ENCODE measurements around the gene LIMS2.

- TF ChIP-seq CTCF (IDR thresholded peaks at IDR 0.05) (no peak), POLR2A (IDR thresholded peaks at IDR 0.05) (no peak), POLR2AphosphoS5 (IDR thresholded peaks at IDR 0.05) (no peak), EP300 (IDR thresholded peaks at IDR 0.05) (no peak)
These were observed 70.3 kb downstream of the LIMS2 start for GRCh38 chr2:127604986-127605385.

Measured in upper lobe of left lung (tissue), 4 donors.